HFF-Myc (cell line): ENCODE measurements around the gene NR0B2.

Experiments
- DNase-seq: peaks from one replicate; pipeline ENCODE4 v3.0.0-alpha.2; 2011; ENCODE audit warnings: low read depth; ENCODE audit errors: extremely low read depth
- H3K4me3 ChIP-seq: replicated peaks from 2 replicates; pipeline ENCODE4 v1.5.1; 2011; ENCODE audit warnings: low read depth, mild to moderate bottlenecking, control low read depth, low read length
- TF ChIP-seq, protein P1 (sequence below): IDR thresholded peaks from 2 replicates; pipeline ENCODE4 v1.5.1; 2012; ENCODE audit warnings: mild to moderate bottlenecking, low read depth, low read length, control low read depth; ENCODE audit errors: missing control alignments

Gene NR0B2

DNA sequence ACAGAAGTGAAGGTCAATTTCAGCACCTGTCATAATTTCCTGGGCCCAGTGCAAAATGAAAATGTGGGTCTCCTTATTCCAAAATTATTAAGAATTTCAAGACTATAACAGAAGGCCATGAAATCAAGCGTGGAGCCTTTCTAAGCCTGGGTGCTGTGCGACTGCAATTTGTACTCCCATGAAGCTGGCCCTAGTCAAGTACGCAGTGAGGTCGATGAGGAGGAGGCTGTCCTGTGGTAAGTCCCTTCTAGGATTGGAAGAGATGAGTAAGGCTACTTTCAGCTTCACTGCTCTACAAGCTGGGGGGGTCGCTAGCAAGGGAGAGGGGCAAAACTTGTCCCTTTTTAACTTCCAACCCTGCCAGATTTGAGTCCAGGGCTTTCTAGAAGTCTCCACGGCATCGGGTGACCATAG, 7.4 kb upstream of the NR0B2 start:
- peak overlapping the region; percentile 97 for H3K4me3 ChIP-seq
- DNase-seq, result no peak
- TF ChIP-seq, protein P1, sequence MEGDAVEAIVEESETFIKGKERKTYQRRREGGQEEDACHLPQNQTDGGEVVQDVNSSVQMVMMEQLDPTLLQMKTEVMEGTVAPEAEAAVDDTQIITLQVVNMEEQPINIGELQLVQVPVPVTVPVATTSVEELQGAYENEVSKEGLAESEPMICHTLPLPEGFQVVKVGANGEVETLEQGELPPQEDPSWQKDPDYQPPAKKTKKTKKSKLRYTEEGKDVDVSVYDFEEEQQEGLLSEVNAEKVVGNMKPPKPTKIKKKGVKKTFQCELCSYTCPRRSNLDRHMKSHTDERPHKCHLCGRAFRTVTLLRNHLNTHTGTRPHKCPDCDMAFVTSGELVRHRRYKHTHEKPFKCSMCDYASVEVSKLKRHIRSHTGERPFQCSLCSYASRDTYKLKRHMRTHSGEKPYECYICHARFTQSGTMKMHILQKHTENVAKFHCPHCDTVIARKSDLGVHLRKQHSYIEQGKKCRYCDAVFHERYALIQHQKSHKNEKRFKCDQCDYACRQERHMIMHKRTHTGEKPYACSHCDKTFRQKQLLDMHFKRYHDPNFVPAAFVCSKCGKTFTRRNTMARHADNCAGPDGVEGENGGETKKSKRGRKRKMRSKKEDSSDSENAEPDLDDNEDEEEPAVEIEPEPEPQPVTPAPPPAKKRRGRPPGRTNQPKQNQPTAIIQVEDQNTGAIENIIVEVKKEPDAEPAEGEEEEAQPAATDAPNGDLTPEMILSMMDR, result no peak

DNA sequence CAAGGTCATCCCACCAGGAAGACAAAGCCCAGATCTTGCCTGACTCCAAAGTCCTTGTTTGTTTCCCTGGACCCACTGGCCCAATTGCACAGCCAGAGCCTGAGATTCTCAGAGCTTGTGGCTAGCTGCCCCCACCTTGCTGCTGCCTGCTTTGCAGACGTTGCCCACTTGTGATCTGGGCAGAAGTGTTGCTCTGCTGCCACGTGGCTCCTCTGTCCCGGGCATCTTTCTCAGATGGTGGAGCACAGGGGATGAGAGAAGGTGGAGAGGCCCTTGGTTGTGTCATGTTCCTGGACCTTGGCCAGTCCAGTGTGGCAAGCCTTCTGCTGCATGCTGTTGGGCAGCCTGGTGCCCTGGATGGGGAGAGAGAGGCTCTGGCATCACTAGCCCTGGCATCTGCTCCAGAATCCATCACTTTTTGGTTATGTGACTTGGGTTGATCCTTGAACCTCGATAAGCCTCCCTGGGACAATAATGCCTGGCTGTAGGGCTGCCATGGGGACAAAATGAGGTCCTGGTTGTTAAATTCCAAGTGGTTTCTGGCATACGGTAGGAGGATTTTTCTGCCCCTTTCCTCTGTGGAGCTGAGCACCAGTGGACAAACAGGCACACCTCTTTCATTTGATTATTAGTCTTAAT, 1.5 kb upstream of the NR0B2 start:
- TF ChIP-seq, protein P1, result no peak
- H3K4me3 ChIP-seq, result no peak overlapping the region
- DNase-seq, result no peak

DNA sequence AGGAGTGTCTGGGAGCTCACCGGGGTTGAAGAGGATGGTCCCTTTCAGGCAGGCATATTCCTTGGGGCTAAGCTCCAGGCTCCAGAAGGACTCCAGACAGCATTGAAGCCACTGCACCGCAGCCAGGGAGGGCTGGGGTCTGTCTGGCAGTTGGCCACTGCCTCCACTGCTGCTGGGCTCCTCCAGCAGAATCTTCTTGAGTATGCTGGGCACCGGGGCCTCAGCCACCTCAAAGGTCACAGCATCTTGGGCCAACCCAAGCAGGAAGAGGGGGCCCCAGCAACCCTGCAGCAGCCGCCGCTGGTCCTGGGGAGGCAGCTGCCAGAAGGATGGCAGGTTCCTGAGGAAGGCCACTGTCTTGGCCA, 404 bp downstream of the NR0B2 start:
- no peak overlapping the region for H3K4me3 ChIP-seq
- DNase-seq, result no peak
- TF ChIP-seq, protein P1, result no peak

DNA sequence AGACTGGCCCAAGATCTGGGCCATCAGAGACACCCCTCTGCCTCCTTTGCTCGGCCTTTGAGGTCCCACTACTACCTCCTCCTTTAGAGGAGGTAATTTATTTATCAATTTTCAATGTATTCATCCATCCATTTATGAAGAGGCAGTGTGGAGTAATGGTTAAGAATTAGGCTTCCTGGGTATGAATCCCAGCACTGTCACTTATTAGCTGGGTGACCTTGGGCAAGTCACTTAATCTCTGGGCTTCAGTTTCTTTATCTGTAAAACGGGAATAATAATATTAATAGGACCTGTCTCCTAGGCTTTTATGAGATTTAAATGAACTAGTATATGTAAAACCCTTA, 1.7 kb downstream of the NR0B2 start:
- no peak for DNase-seq
- no peak overlapping the region for H3K4me3 ChIP-seq
- TF ChIP-seq, protein P1, result no peak

DNA sequence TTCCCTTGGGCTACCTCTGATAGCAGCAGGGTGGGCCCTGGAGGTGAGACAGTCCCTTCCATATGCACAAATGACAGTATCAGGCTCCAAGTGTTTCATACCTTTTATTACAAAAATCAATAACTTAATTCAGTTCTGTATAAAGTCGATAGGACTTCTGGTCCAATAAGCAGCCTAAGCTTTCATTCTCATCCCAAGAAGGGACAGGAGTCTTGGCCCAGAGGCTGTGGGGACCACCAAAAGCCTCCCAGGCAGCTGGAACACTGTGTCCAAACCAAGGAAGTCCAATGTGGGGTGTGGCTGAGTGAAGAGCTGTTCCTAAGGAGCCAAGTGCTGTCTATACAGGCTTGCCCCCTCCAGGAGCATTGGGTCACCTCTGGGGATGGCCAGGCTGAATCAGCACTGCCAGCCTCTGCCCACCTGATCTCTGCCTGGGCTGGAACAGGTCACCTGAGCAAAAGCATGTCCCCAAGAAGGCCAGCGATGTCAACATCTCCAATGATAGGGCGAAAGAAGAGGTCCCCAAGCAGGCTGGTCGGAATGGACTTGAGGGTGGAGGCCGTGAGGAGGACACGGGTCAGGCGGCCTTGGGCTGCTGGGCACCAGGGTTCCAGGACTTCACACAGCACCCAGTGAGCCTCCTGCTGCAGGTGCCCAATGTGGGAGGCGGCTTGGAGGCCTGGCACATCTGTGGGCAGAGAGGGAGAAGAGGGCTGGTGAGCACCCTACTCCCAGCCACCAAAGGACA, 2.2 kb downstream of the NR0B2 start:
- DNase-seq, result no peak
- TF ChIP-seq, protein P1, result no peak
- no peak overlapping the region for H3K4me3 ChIP-seq

DNA sequence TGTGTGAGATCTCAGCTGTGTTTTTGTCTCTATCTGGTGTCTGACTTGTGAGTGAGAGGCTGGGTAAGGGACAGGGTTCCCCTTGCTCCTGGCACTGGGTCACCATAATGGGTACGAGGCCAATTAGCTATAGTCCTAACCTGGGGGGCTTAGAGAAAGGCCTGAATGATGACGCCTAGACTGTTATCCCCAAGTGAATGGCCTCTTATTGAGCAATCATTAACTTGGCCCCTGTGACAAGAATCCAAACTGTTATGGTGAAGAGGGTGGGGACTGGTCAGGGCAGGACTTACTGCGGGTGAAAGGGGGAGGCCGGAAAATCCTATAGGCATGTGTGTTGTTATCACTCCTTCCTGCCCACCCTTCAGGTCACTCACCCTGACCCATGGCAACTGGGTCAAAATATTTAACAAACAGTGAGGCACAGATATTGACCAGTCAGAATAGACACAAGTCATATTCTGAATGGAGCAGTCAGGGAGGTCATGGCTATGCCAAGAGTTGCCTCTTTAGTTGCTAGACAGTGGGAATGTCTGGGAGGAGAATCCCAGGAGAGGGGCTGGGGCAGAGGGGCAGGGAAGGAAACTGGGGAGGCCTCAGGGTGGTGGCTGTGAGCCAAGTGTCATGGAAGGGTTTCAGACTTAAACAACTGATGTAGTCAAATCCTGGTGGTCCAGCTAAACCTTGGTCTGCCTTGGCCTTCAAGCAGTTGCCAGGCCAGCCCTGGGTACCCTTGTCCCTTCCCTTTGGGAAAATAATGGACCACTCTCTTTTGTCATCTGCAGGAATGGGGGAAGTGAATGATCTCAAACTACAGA, 3.2 kb downstream of the NR0B2 start:
- TF ChIP-seq, protein P1, result no peak
- DNase-seq, result no peak
- H3K4me3 ChIP-seq, result no peak overlapping the region
